Left ventricle myocardium inferior (tissue), 1 donor: ENCODE measurements around the gene CAB39L. TPM values are rescaled to one million over a fixed set of nuclear protein-coding genes. Genes with fewer than 3 reads are reported as not detected.

Source experiments
- DNase-seq: peaks from one replicate; pipeline ENCODE4 v3.0.0-alpha.2; 2020
- H3K27ac ChIP-seq: fragments of 200-600 bp; replicated peaks from 2 replicates; pipeline ENCODE4 v1.8.0; 2021
- H3K27me3 ChIP-seq: fragments of 200-600 bp; 2 replicates; pipeline ENCODE4 v1.8.0; 2021; ENCODE audit warnings: low read depth
- H3K36me3 ChIP-seq: fragments of 200-600 bp; 2 replicates; pipeline ENCODE4 v1.8.0; 2021
- H3K4me1 ChIP-seq: fragments of 200-600 bp; 2 replicates; pipeline ENCODE4 v1.8.0; 2021
- H3K4me3 ChIP-seq: fragments of 200-600 bp; 2 replicates; pipeline ENCODE4 v1.8.0; 2021; ENCODE audit warnings: mild to moderate bottlenecking, moderate library complexity
- H3K9me3 ChIP-seq: fragments of 200-600 bp; replicated peaks from 2 replicates; pipeline ENCODE4 v1.8.0; 2021
- intact Hi-C: fragments of 100-400 bp; cut with micrococcal nuclease; formaldehyde crosslinking; loops from one replicate; pipeline ENCODE4 v1.11.0; 2022
- total RNA-seq: library from RNA; stranded (reverse); fragmentation: NEBNext Ultra II Directional; extraction: Animal tissue kit (Norgen Biotek cat#: 25700); gene quantifications from one replicate; pipeline ENCODE4 v1.2.1, GENCODE V29; 2021
- TF ChIP-seq, protein P1 (sequence below): fragments of 200-600 bp; IDR thresholded peaks from 2 replicates; pipeline ENCODE4 v1.8.0; 2021; ENCODE audit warnings: antibody characterized with exemption, mild to moderate bottlenecking, borderline replicate concordance
- donor health status: DM: no; HTN: yes; CAD: no; lungs with severe emphysema.

CAB39L gene
- total RNA-seq, 1 donor from 2014 or later: 23.4 TPM

DNA sequence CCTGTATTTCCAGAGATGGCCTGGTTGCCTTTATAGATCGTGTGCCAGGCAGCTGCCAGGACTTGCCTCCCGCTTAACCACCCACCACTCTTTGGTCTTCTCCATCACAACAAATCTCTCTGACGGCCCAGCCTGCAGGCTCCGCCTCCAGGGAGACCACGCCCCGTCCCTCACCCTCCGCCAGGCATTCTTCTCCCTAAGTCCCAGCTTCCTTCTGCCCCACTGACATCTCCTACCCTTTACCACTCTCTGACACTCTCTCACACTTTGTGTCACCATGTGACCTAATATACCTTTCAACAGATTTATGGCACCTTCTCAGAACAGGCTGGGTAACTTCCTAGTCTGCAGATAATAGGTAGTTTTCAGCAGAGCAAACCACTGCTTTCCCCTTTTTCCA, 95.1 kb downstream of the CAB39L start:
- intact Hi-C loops: no loop called here
- Histone ChIP-seq H3K27me3 (no peaks in the 10 kb centered on the region), H3K36me3 (peaks cover 13% of the 10 kb centered on the region), H3K27ac (no peak overlapping the region), H3K4me1 (no peaks in the 10 kb centered on the region), H3K4me3 (no peak overlapping the region), H3K9me3 (no peaks in the 10 kb centered on the region)
- TF ChIP-seq, protein P1, sequence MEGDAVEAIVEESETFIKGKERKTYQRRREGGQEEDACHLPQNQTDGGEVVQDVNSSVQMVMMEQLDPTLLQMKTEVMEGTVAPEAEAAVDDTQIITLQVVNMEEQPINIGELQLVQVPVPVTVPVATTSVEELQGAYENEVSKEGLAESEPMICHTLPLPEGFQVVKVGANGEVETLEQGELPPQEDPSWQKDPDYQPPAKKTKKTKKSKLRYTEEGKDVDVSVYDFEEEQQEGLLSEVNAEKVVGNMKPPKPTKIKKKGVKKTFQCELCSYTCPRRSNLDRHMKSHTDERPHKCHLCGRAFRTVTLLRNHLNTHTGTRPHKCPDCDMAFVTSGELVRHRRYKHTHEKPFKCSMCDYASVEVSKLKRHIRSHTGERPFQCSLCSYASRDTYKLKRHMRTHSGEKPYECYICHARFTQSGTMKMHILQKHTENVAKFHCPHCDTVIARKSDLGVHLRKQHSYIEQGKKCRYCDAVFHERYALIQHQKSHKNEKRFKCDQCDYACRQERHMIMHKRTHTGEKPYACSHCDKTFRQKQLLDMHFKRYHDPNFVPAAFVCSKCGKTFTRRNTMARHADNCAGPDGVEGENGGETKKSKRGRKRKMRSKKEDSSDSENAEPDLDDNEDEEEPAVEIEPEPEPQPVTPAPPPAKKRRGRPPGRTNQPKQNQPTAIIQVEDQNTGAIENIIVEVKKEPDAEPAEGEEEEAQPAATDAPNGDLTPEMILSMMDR: no peak
- DNase-seq: no peak

DNA sequence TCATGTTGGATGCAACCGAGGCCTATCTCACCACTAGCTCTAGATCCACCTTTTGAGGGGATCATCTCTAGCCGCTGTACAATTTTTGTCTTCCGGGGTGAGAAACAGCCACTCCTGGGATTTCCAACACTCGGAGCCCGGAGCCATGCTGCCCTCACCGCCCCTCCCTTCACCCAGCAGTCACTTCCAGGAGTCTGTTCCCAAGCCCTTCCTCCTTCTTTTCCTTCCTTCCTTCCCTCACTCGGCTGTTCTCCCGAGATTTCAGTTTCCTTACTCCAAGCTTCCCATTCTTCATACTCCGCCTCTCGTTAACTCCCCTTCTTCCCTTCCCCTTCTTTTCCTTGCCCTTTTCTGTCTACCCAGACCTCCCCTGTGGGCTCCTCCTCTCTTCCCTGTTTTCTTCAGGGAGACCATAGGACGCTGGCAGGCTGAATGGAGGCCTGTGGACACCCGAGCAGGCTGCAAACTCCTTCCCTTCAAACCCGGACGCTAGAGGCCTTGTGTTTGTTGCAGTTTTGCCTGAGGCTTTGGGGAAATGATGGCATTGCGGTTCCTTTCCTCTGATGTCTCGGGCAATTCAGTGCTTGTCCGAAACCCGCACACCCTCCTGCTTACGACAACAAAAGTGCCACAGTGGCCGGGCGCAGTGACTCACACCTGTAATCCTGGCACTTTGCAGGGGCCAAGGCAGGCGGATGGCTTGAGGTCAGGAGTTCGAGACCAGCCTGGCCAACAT, 96.0 kb downstream of the CAB39L start:
- Histone ChIP-seq H3K4me1 (no peaks in the 10 kb centered on the region), H3K27ac (no peak overlapping the region), H3K36me3 (peaks cover 20% of the 10 kb centered on the region), H3K27me3 (no peaks in the 10 kb centered on the region), H3K4me3 (no peak overlapping the region), H3K9me3 (no peaks in the 10 kb centered on the region)
- intact Hi-C loops: no loop called here
- no peak for DNase-seq
- TF ChIP-seq, protein P1: no peak

DNA sequence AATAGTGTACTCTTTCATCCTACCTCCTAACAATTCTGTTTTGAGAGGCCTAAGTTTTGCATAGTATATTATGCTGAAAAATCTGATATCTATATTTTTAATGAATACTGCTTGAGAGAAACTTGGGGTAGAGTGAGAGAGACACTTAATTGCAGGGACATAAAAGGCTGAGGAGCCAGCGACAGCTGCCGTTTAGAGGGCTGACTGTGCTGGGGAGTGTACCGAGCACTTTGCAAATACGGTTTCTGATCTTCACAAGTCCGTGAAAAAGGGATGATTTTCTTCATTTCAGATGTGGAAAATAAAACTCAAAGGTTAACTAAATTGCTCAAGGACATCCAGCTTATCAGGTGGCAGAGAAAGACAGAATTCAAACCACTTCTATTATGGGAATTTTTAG, 97.4 kb downstream of the CAB39L start:
- DNase-seq: no peak
- Histone ChIP-seq H3K4me3 (no peak overlapping the region), H3K4me1 (no peaks in the 10 kb centered on the region), H3K27ac (no peak overlapping the region), H3K27me3 (no peaks in the 10 kb centered on the region), H3K36me3 (peaks cover 20% of the 10 kb centered on the region), H3K9me3 (no peaks in the 10 kb centered on the region)
- TF ChIP-seq, protein P1: no peak
- intact Hi-C loops: no loop called here

GRCh38 chr13:49343731-49344130, 100.1 kb downstream of the CAB39L start:
- Histone ChIP-seq H3K4me3 (no peak overlapping the region), H3K36me3 (peaks cover 30% of the 10 kb centered on the region), H3K4me1 (no peaks in the 10 kb centered on the region), H3K27ac (no peak overlapping the region), H3K27me3 (no peaks in the 10 kb centered on the region), H3K9me3 (no peaks in the 10 kb centered on the region)
- no peak for DNase-seq
- TF ChIP-seq, protein P1: no peak
- intact Hi-C loops: no loop called here

- no peak overlapping the region for H3K4me3 ChIP-seq
- no peaks in the 10 kb centered on the region for H3K27me3 ChIP-seq
- intact Hi-C loops: no loop called here
- H3K36me3 ChIP-seq: peaks cover 30% of the 10 kb centered on the region
- H3K27ac ChIP-seq: no peak overlapping the region
- TF ChIP-seq, protein P1: no peak
- DNase-seq: no peak
- no peaks in the 10 kb centered on the region for H3K4me1 ChIP-seq
- H3K9me3 ChIP-seq: no peaks in the 10 kb centered on the region
Observed at GRCh38 chr13:49343255-49343654, 100.6 kb downstream of the CAB39L start.
